ENCODE measurements around the gene AKAP8. TPM values are rescaled to one million over a fixed set of nuclear protein-coding genes. Genes with fewer than 3 reads are reported as not detected.

The AKAP8 gene
- total and polyA plus RNA-seq, 2 of the 4 experiments (the other 2 are of a cell fraction) = 12.2 to 13.4 TPM

DNA sequence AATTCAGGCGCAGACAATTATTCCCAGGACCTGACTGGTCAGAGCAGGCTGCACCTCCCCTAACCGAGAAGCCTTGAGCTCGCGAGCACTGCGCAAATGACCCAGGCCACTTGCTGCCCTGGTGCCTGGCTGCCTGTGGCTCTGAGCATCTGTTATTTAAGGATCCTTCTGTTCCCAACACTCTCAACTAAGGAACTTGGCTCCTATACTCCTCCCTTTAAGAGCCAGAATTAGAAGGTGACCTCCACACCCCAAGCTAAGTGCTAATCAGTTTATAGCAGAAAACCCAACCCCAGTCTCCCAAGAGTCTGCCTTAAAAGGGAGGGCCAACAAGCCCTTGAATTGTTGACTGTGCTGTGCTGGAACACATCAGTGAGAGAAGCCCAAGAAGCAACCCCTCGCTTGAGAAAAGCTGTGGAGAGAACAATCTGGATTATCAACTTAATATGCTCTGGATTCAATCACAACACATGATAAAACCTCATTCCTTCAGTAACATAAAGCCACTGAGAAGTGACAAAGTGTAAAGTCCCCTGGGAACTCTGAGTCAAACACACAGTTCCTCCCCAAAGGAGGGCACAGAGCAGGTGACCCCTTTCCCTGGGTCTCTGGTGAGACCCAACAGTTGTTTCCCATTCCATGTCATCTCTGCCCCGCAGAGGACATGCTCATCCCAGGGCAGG lies 24.7 kb upstream of the AKAP8 start:
- no peak overlapping the region for H4K91ac ChIP-seq (ENCODE audit: insufficient read depth, low read depth, low read length)
- H3K36me3 ChIP-seq (ENCODE audit: control insufficient read depth, insufficient read depth, low read length) = peaks cover 51% of the 10 kb centered on the region
- H3K23ac ChIP-seq (ENCODE audit: low read depth, low read length) = no peak overlapping the region
- H3K27ac ChIP-seq (ENCODE audit: insufficient read depth, low read length) = no peak overlapping the region
- TF ChIP-seq MXI1 (IDR thresholded peaks at IDR 0.05; ENCODE audit: borderline replicate concordance, low read depth, low read length) = no peak
- no peak for TF ChIP-seq CTCF (conservative IDR thresholded peaks at IDR 0.05; ENCODE audit: low read depth, low read length)
- TF ChIP-seq SMC3 (IDR thresholded peaks at IDR 0.05; ENCODE audit: low read depth, low read length) = no peak
- TF ChIP-seq, protein P1, sequence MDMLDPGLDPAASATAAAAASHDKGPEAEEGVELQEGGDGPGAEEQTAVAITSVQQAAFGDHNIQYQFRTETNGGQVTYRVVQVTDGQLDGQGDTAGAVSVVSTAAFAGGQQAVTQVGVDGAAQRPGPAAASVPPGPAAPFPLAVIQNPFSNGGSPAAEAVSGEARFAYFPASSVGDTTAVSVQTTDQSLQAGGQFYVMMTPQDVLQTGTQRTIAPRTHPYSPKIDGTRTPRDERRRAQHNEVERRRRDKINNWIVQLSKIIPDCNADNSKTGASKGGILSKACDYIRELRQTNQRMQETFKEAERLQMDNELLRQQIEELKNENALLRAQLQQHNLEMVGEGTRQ (IDR thresholded peaks at IDR 0.05; ENCODE audit: low read depth, low read length) = no peak
- TF ChIP-seq MAFK (IDR thresholded peaks at IDR 0.05; ENCODE audit: low read depth, low read length) = no peak
- no peak for TF ChIP-seq RFX5 (IDR thresholded peaks at IDR 0.05; ENCODE audit: low read depth, low read length)
- TF ChIP-seq RAD21 (IDR thresholded peaks at IDR 0.05; ENCODE audit: low read length) = no peak
- no peak for TF ChIP-seq CHD1 (IDR thresholded peaks at IDR 0.05; ENCODE audit: low read depth, low read length)
- TF ChIP-seq CEBPB (IDR thresholded peaks at IDR 0.05; ENCODE audit: low read depth, low read length) = no peak
- TF ChIP-seq FOS (IDR thresholded peaks at IDR 0.05; ENCODE audit: low read depth, low read length) = no peak
- TF ChIP-seq BHLHE40 (IDR thresholded peaks at IDR 0.05; ENCODE audit: low read depth, low read length) = no peak
- H2BK5ac ChIP-seq (ENCODE audit: low read depth, low read length, poor library complexity, severe bottlenecking) = no peak overlapping the region
- H2BK15ac ChIP-seq (ENCODE audit: low read depth, low read length) = no peak overlapping the region
- H3K14ac ChIP-seq (replicated peaks; ENCODE audit: low read depth, low read length) = no peak overlapping the region
- H3K56ac ChIP-seq (ENCODE audit: extremely low read depth, insufficient read depth, low read length) = no peak overlapping the region
- no peak overlapping the region for H3K4me2 ChIP-seq (ENCODE audit: low read depth, low read length)
- no peaks in the 10 kb centered on the region; the same call in 1 of the 2 replicates for H3K9me1 ChIP-seq (ENCODE audit: insufficient read depth, low read length)
- H3K4ac ChIP-seq (ENCODE audit: low read depth, low read length) = no peak overlapping the region
- no peak overlapping the region for H3K4me3 ChIP-seq (ENCODE audit: insufficient read depth, low read depth, low read length)
- BruUV-seq (replicated peaks) = no TSS peak
- DNase-seq = no peak
- H4K5ac ChIP-seq (ENCODE audit: low read depth, low read length) = no peak overlapping the region
- no peak overlapping the region for H3K18ac ChIP-seq (ENCODE audit: low read depth, low read length)
- intact Hi-C loops (cut with micrococcal nuclease) = no loop called here
- peaks cover 5% of the 10 kb centered on the region; the same call in 1 of the 2 replicates for H3K4me1 ChIP-seq (ENCODE audit: control insufficient read depth, insufficient read depth, low read length)
- H3K9ac ChIP-seq (ENCODE audit: low read depth, low read length) = no peak overlapping the region
- H2AK9ac ChIP-seq (replicated peaks; ENCODE audit: low read depth, low read length, poor library complexity) = no peak overlapping the region
- no peak for ATAC-seq (ENCODE audit: low read depth)
- ChIA-PET POLR2A (ENCODE audit: unreplicated experiment) (interaction anchor here (1.2 kb wide), 1 partner anchor 14 kb away, joined by 4 read pairs; the partner anchor contains the start of gene AKAP8L), CTCF (interaction anchor here (0.6 to 1.0 kb wide), 3 partner anchors 10 to 15 kb away, joined by 3 to 5 read pairs (median 3); no protein-coding TSS in a partner anchor)
- H4K8ac ChIP-seq (ENCODE audit: low read depth in 2 of 2, low read length in 2 of 2) = no peak overlapping the region
- no peak overlapping the region for H2AK5ac ChIP-seq (ENCODE audit: low read depth, low read length)
- H3K9me3 ChIP-seq (ENCODE audit: control insufficient read depth, insufficient read depth, low read length) = no peaks in the 10 kb centered on the region
- dilution Hi-C loops (cut with HindIII; ENCODE audit: low sequenced_read_pairs, unreplicated experiment) = no loop called here
- in situ Hi-C loops (cut with MboI; ENCODE audit: low sequenced_read_pairs) = loop anchor here (25.0 kb wide), 1 partner anchor 783 kb away; the partner anchor contains the start of genes AP1M1 and FAM32A
- no peaks in the 10 kb centered on the region for H3K27me3 ChIP-seq (ENCODE audit: control insufficient read depth, insufficient read depth, low read length)
- 93% methylated on average over 3 of the region's 7 CpGs; no CpG with 5 or more reads in 1 of the 2 experiments for WGBS, 2 experiments (ENCODE audit: extremely low coverage in 2 of 2, insufficient read length in 1 of 2)
- H3K79me1 ChIP-seq (ENCODE audit: low read depth in 1 of 2, low read length in 2 of 2) = peaks cover 6 to 73% of the 10 kb centered on the region in 2 experiments
- H2BK20ac ChIP-seq (ENCODE audit: low read depth, low read length) = no peak overlapping the region
- H2AFZ ChIP-seq (replicated peaks; ENCODE audit: low read length, poor library complexity) = no peak overlapping the region
- H2BK120ac ChIP-seq (ENCODE audit: low read depth, low read length) = no peak overlapping the region
- H4K20me1 ChIP-seq (ENCODE audit: insufficient read depth, low read length) = peaks cover 80% of the 10 kb centered on the region

Data from IMR-90 (cell line).